HG03520 (cell line): ENCODE results near the gene SFXN5.

Experiments
- ATAC-seq: cut with Tn5 transposase; IDR thresholded peaks from one replicate; pipeline ENCODE4 v1.9.1; 2021; ENCODE audit warnings: mild to moderate bottlenecking, moderate library complexity; ENCODE audit not compliant: unreplicated experiment

SFXN5 gene

GRCh38 chr2:72927619-72928550 lies 143.6 kb downstream of the SFXN5 start:
- ATAC-seq, result no peak

GRCh38 chr2:72926811-72927465 lies 144.6 kb downstream of the SFXN5 start:
- ATAC-seq, result no peak

GRCh38 chr2:72926368-72926767 lies 145.1 kb downstream of the SFXN5 start:
- no peak for ATAC-seq

GRCh38 chr2:72925328-72925943 lies 146.1 kb downstream of the SFXN5 start:
- ATAC-seq, result no peak

- ATAC-seq, result peak; percentile 61
Measured at GRCh38 chr2:72924353-72925240, 146.9 kb downstream of the SFXN5 start.

- ATAC-seq, result no peak
Measured at GRCh38 chr2:72923833-72924352, 147.6 kb downstream of the SFXN5 start.

DNA sequence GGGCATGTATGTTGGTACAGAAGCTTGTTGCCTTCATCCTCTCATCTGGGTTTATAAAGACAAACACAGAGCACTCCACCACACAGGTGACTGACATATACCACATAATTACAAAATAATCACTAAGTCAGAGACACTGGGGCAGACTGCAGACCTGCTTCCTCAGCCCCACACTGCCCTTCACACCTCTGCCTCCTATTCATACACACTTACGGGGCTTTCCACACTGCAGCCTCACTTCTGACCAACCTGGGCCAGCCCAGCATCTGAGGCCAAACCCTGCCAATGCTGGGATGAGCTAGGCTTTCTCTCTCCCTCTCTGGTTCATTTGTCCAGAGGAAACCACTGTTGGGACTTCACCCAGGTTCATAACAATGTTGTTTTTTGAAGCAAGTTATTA lies 149.7 kb downstream of the SFXN5 start:
- no peak for ATAC-seq

DNA sequence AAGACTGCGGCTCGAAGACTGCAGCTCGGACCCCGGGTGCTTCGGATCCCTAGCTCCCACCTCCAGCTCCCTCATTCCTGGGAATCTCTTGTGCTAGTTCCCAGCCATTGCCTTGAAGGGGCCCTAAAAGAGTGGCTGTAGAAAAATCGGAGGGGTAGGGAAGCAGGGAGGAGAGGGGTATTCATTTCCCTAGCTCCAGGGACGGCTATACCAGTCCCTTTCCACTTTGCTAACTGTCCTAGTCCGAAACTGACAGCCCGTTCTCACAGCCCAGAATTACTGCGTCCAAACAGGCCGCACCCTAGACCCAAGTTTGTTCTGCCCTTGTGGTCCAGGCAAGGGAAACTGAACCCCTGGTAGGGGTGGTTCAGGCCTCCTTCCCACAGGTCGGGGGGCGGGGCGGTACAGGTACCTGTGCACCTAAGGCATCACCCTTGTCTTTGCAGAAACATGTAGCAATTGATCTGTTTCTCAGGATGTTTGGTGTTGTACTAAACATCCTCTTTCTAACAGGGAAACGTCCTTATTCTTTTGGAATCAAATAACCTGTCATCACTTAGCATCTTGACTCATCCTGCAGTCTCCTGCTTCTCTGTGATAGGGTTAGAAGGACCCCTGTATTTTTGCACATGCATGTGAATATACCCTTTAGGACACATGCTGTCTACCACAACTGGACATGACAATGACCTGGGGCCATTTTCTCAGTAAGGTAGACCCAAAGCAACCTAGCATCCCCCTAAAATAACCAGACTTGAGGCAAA lies 150.2 kb downstream of the SFXN5 start:
- ATAC-seq, result no peak

DNA sequence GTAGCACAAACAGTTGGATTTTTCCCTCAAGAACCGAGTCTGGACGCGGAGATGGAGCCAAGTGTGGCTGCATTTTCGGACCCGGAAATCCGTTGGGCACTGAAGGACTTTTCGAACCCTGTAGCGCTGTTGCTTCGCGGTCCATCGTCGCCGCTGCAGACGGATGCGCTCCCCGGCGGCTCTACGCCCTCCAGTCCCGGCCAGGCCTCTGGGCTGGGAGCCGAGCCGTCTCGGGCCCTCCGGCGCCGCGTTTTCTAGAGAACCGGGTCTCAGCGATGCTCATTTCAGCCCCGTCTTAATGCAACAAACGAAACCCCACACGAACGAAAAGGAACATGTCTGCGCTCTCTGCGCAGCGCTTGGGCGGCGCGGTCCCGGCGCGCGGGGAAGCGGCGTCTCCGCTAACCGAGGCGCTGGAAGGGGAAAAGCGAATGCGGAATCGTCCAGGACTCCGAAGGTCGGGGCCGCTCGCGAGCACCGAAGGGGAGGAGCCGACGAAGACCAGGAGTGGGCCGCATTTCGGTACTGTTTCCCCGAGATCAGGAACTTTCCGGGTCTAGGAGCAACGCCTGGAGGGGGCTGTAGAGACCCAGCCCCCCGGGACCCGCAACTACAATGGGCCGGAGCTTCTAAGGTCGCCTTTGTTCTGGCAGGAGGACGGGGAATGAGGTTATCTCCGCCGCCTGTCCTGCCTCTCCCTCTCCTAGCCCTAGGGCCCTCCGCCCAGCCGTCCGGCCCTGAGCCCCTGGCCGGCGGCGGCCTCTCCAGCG lies 151.0 kb downstream of the SFXN5 start:
- no peak for ATAC-seq

DNA sequence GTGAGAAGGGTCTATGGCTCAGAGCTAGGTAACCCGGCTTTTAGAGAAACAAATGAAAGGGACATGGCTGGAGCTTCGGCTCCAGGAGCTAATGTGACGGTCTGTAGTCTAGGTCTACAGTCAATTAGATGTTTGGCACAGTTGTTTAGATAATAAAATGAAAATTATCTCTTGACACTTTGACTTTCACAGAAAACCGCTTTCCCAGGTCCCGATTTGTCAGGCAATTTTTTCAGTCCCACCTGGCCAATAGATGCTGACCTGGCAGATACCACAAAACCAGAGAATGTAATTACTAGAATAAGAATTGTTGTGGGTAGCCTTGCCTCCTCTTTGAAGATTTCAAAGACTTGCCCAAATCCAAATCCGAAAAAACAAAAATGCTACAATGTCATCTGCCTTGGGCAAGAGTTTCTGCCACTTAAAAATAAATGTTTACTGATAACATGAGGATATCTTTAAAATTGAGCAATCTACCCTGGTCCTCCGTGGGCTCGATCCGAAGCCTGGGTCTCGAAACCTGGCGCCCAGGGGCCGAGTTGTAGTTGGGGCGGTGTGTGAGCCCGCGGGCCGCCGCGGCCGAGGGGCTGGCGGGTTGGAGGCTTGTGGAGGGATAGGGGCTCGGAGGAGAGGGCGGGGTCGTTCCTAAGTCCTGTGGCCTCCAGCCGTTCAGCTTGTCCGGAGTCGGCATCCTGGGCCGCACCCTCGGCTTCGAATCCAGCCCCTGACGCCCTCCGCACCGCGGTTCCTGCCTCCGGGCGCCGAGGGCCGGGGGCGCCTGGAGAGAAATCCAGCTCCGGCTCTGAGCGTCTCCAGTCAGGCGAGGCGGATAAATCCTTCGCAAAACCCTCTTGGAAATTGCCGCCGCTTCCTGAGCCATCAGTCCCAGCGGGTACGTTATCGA lies 151.8 kb downstream of the SFXN5 start:
- ATAC-seq, result no peak

DNA sequence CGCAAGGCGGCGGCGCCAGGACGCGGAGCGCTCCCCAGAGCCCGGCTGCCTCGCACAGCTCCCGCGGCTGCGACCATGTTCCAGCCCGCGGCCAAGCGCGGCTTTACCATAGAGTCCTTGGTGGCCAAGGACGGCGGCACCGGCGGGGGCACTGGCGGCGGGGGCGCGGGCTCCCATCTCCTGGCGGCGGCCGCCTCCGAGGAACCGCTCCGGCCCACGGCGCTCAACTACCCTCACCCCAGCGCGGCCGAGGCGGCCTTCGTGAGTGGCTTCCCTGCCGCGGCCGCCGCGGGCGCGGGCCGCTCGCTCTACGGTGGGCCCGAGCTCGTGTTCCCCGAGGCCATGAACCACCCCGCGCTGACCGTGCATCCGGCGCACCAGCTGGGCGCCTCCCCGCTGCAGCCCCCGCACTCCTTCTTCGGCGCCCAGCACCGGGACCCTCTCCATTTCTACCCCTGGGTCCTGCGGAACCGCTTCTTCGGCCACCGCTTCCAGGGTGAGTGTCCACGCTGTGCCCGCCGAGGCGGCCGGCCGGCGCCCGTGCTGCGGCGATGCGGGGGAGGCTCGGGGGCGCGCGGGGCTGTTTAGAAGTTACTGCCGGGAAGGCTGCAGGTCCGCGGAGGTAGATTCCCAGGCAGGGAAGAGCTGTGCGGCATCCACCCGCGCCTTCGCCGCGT lies 153.5 kb downstream of the SFXN5 start:
- no peak for ATAC-seq

- ATAC-seq, result peak; percentile 47
Measured at GRCh38 chr2:72917138-72917876, 154.2 kb downstream of the SFXN5 start, which contains the start of gene EMX1. Gene EMX1 (plus strand): TSS chr2:72917519. CDS start chr2:72917853, 334 bp downstream.

DNA sequence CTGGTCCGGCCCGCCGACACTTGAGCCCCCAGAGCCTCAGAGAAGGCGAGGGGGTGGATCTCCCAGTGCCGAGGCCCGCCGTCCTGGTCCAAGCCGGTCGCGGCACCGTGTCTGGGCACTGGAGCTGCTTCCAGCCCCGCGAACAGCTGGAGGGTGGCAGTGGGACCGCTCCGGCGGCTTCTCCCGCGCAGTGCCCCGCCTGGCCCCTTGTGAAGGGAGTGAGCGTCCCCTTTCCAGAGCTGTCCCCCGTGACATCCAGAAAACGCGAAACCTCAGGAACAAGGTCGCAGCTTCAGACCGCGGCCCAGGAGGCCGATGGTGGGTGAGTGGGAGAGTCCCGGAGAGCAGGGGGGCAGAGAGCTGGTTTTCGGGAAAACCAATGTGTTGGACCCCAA lies 154.8 kb downstream of the SFXN5 start:
- ATAC-seq, result no peak

- ATAC-seq, result peak; percentile 65
Measured at GRCh38 chr2:72915907-72916742, 155.4 kb downstream of the SFXN5 start.

DNA sequence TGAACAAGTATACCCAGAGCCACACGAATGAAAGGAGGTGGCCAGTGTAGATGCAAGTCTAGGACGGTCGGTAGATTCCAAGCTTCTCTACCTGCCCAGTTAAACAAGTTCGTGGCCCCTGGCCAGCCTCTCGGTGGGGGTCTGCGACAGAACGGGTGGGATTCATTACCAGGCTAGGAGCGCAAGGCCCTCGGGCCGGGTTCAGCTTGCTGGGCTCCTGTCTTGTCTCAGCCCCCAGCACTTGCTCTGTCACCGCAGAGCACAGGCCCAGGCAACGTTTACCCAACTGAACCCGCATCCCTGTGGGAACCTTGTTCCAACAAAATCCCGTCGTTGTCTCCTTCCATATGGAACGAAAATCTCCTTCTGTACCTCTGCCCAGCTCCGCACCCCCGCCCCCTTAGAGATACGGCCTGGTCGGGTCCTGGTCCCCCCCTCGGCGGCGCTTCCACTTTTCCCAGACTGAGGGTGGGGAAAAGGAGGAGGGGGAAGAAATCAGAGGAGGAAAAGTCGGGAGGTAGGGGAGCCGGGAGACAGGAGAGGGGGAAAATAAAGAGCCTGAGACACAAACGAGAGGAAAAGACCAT lies 156.1 kb downstream of the SFXN5 start:
- ATAC-seq, result no peak
